DMS114 treated with DMSO at 0.1 percent for 48 hours (cell line): ENCODE data around the gene DUSP8.
"Not testable (repeated sequence)": the region's sequence is repeated elsewhere in the genome, so short reads cannot be mapped to it uniquely, and the experiment has no call there.

Experiments
- DNase-seq: peaks from one replicate; lab custom pipeline; 2025; ENCODE audit not compliant: unreplicated experiment; lab: John Stamatoyannopoulos, UW

DUSP8 gene

GRCh38 chr11:1572197-1573076 is at the start of gene DUSP8:
DUSP8 (minus strand) TSS chr11:1572271; CDS start chr11:1565826, 6,445 bp downstream.
- DNase-seq, result peak; percentile 19

GRCh38 chr11:1619449-1619848 is 47.4 kb upstream of the DUSP8 start:
- no peak for DNase-seq

- no peak for DNase-seq
Measured at GRCh38 chr11:1618231-1618630, 46.2 kb upstream of the DUSP8 start.

GRCh38 chr11:1608363-1608762 is 36.3 kb upstream of the DUSP8 start, which contains the start of gene KRTAP5-3:
KRTAP5-3 (minus strand) TSS chr11:1608463; CDS start chr11:1608385, 78 bp downstream.
- DNase-seq, result no peak

GRCh38 chr11:1607901-1608300 is 35.8 kb upstream of the DUSP8 start:
- not testable (repeated sequence) for DNase-seq

GRCh38 chr11:1607156-1607845 is 35.2 kb upstream of the DUSP8 start:
- DNase-seq, result not testable (repeated sequence)

- DNase-seq, result not testable (repeated sequence)
Measured at GRCh38 chr11:1605923-1606322, 33.9 kb upstream of the DUSP8 start.

GRCh38 chr11:1604711-1605110 is 32.6 kb upstream of the DUSP8 start:
- no peak for DNase-seq

GRCh38 chr11:1604181-1604580 is 32.1 kb upstream of the DUSP8 start:
- no peak for DNase-seq

GRCh38 chr11:1603629-1604028 is 31.6 kb upstream of the DUSP8 start:
- no peak for DNase-seq

GRCh38 chr11:1601663-1602062 is 29.6 kb upstream of the DUSP8 start:
- DNase-seq, result not testable (repeated sequence)

GRCh38 chr11:1600626-1601025 is 28.6 kb upstream of the DUSP8 start:
- no peak for DNase-seq

GRCh38 chr11:1598816-1599215 is 26.7 kb upstream of the DUSP8 start:
- DNase-seq, result no peak

- DNase-seq, result not testable (repeated sequence)
Measured at GRCh38 chr11:1598406-1598805, 26.3 kb upstream of the DUSP8 start.

- DNase-seq, result no peak
Measured at GRCh38 chr11:1597994-1598380, 25.9 kb upstream of the DUSP8 start, which contains the start of gene KRTAP5-2. KRTAP5-2 (minus strand) TSS chr11:1598294; CDS start chr11:1598250, 44 bp downstream.

- DNase-seq, result no peak
Measured at GRCh38 chr11:1597331-1597993, 25.4 kb upstream of the DUSP8 start.

GRCh38 chr11:1596576-1597121 is 24.6 kb upstream of the DUSP8 start:
- not testable (repeated sequence) for DNase-seq

- not testable (repeated sequence) for DNase-seq
Measured at GRCh38 chr11:1595994-1596575, 24.0 kb upstream of the DUSP8 start.

GRCh38 chr11:1592628-1593027 is 20.6 kb upstream of the DUSP8 start:
- no peak for DNase-seq

GRCh38 chr11:1589996-1590395 is 17.9 kb upstream of the DUSP8 start:
- no peak for DNase-seq
